BLaER1 (cell line): Measurements from ENCODE around the gene WT1.

Experiments used
- H3K27ac ChIP-seq: shearing (Covaris generic); formaldehyde crosslinking; 2 replicates; pipeline ENCODE4 v1.8.1; 2022
- H3K27me3 ChIP-seq: shearing (Covaris generic); formaldehyde crosslinking; 2 replicates; pipeline ENCODE4 v1.8.1; 2022
- H3K36me3 ChIP-seq: shearing (Covaris generic); formaldehyde crosslinking; 2 replicates; pipeline ENCODE4 v1.8.1; 2022
- H3K4me1 ChIP-seq: shearing (Covaris generic); formaldehyde crosslinking; 2 replicates; pipeline ENCODE4 v1.8.1; 2022
- H3K4me2 ChIP-seq: shearing (Covaris generic); formaldehyde crosslinking; 2 replicates; pipeline ENCODE4 v1.8.1; 2022
- H3K4me3 ChIP-seq: shearing (Covaris generic); formaldehyde crosslinking; 2 replicates; pipeline ENCODE4 v1.8.1; 2022
- H3K9ac ChIP-seq: shearing (Covaris generic); formaldehyde crosslinking; 2 replicates; pipeline ENCODE4 v1.8.1; 2022
- H3K9me3 ChIP-seq: shearing (Covaris generic); formaldehyde crosslinking; 2 replicates; pipeline ENCODE4 v1.8.1; 2022
- H4K20me1 ChIP-seq: shearing (Covaris generic); formaldehyde crosslinking; 2 replicates; pipeline ENCODE4 v1.8.1; 2022
- Cebpa-rat ChIP-seq: shearing (Covaris generic); IDR thresholded peaks from 2 replicates; pipeline ENCODE4 v1.8.1; 2022

The WT1 gene

DNA sequence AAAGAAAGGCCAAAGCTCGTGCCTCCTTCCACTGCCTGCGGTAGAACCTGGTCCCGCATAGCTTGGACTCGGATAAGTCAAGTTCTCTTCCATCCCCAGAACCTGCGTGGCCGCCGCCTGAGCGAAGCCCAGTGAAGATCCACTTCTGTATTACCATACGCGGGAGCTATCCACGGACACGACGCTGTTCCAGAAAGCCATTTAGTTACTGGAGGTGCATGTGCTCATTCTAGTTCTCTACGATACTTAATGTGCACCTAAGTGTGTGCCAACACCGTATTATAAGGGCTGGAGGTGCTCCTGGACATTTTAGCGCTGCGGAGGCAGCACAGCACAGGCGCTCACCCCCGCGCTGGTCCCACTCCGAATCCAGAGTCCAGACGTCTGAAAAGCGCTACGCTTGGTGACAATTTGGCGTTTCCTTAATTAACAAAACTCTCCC lies 1.4 kb downstream of the WT1 start:
- peaks cover 100% of the 10 kb centered on the region for H3K27me3 ChIP-seq
- peaks cover 7% of the 10 kb centered on the region; the same call in 1 of the 2 replicates for H3K36me3 ChIP-seq
- peaks cover 50% of the 10 kb centered on the region for H3K4me1 ChIP-seq
- peaks cover 64% of the 10 kb centered on the region for H4K20me1 ChIP-seq
- peak overlapping the region; percentile 53; the same call in 1 of the 2 replicates for H3K4me3 ChIP-seq
- no peak for TF ChIP-seq Cebpa-rat
- H3K4me2 ChIP-seq: peak overlapping the region; percentile 65; the same call in 1 of the 2 replicates
- no peak overlapping the region for H3K9ac ChIP-seq
- H3K27ac ChIP-seq: no peak overlapping the region
- H3K9me3 ChIP-seq: peaks cover 57% of the 10 kb centered on the region

DNA sequence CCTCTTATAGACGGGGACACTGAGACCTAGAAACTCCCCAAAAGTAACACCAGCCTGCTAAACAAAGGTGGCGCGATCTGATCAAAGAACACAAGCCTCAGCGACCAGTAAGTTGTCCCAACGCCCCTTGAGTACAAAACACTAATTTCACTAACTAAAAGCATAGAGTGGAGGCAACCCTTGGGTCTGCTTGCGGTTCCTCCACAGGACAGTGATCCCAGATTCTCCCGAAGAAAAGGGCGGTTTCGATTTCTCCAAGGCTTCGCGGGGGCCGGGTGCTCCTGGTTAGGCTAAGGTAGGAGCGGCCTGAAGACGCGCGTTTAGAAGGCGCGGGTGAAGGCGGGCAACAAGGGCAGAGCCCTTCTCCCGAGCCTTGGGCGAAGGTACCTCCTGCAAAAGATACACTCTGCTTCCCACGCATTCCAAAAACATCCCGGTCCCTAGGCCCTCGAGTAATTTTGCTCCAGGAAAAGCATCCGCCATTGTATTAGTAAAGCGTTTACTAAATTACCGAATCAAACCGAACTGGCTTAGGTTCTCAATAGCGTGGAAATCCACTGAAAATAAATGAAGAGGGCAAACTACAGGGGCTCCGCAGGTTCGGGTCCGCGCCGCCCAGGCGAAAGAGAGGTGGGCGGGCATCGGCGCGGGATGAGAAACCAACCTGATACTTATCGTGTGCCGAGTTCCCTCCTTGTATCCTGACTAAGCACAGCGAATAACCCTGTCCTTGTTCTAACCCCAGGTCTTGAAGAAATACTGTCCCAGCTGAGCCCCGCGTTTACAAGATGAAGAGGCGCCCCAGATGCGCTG lies 2.0 kb downstream of the WT1 start:
- no peak overlapping the region for H3K9ac ChIP-seq
- H3K4me2 ChIP-seq: no peak overlapping the region
- peaks cover 100% of the 10 kb centered on the region for H3K27me3 ChIP-seq

DNA sequence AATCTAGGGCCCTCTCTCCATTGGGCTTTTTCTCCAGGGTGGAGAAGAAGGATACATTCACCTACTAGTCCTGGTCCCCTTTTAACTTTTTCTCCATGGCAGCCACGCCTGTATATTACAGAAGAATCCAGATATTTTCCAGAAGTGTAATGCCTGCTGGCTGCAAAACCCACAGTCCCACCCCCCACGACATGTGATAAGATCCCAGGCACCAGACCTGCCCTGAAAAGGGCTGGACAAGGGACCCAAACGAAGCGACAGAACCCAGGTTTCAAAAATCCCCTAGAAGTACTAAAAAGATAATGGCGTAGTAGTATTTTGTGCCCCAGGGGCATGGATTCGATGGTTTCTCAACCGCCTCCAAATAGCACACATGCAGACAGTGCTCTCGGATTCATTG lies 2.8 kb downstream of the WT1 start:
- Histone ChIP-seq H3K36me3 (peaks cover 7% of the 10 kb centered on the region; the same call in 1 of the 2 replicates), H3K4me2 (no peak overlapping the region), H3K9me3 (peaks cover 60% of the 10 kb centered on the region), H3K4me3 (no peak overlapping the region; the same call in 1 of the 2 replicates), H3K9ac (no peak overlapping the region), H4K20me1 (peaks cover 50% of the 10 kb centered on the region), H3K27me3 (peaks cover 100% of the 10 kb centered on the region), H3K4me1 (peaks cover 48% of the 10 kb centered on the region), H3K27ac (no peak overlapping the region)
- TF ChIP-seq Cebpa-rat: no peak

More for the DNA sequence above, 2.0 kb downstream of the WT1 start:
- no peak overlapping the region for H3K27ac ChIP-seq
- peaks cover 60% of the 10 kb centered on the region for H3K9me3 ChIP-seq
- H3K4me1 ChIP-seq: peaks cover 49% of the 10 kb centered on the region
- peaks cover 7% of the 10 kb centered on the region; the same call in 1 of the 2 replicates for H3K36me3 ChIP-seq
- H4K20me1 ChIP-seq: peaks cover 57% of the 10 kb centered on the region
- no peak overlapping the region; the same call in 1 of the 2 replicates for H3K4me3 ChIP-seq
- no peak for TF ChIP-seq Cebpa-rat

DNA sequence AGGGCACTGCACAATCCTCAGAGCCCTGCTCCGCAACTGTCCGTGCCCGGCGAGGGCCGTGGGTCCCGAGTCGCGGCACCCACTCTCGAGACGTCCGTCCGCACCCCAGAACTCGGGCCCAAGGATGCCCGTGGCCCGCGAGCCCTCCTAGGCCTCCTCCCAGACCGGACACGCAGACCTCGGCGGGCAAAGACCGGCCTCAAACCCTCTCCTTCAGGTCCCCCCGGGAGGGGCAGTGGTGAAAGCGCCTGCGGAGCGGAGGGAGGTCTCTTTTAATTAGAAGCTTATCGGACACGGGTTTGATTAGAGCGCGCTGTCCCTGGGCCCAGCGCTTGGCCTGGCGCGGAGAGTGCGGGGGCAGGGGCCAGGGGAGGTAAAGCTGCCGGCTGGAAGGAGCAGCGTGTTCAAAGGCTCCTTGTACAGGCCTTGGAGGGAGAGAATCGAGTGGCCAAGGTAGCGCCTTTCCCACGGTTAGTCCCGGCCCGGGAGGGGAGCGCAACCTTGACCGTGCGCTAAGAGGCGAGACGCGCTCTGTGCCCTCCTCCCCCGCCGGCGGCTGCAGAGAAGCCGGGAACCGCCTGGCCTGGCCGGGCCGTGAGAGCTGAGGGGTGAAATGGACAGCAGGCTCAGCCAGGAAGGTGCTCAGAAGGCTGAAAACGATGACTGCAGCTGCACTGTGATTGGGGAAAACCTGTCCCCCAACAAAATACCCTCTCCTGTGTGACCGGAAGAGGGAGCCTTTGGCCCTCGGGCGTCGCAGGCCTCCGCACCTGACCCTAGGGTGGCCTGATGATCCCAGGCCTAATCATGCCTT lies 4.6 kb downstream of the WT1 start:
- Histone ChIP-seq H3K36me3 (peaks cover 7% of the 10 kb centered on the region; the same call in 1 of the 2 replicates), H3K27me3 (peaks cover 100% of the 10 kb centered on the region), H4K20me1 (peaks cover 32% of the 10 kb centered on the region), H3K4me3 (0 out of 2 replicates have a peak overlapping the region, but pooled peaks have one; percentile 3), H3K9ac (no peak overlapping the region), H3K4me1 (peaks cover 50% of the 10 kb centered on the region), H3K27ac (no peak overlapping the region), H3K9me3 (peaks cover 76% of the 10 kb centered on the region), H3K4me2 (no peak overlapping the region)
- TF ChIP-seq Cebpa-rat: no peak

DNA sequence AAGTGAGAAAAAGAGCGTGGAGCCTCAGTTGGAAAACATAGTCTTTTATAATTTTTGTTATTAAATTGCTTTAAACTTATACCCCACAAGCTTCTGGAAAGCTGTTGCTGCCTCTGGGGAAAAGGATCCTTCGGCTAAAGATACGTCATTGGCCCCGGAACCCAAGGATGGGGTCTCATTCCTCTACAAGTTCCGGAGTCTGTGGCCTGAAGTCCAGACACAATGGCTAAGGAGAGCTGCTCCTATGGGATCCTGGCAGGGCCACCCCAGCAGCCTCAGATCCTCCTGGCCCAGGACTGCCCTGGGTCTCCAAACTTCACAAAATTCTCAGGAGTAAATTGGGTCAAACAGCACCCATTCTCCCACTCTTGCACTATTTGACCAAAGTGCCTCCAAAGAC lies 5.9 kb downstream of the WT1 start:
- Histone ChIP-seq H3K4me2 (no peak overlapping the region), H4K20me1 (peaks cover 23% of the 10 kb centered on the region)

DNA sequence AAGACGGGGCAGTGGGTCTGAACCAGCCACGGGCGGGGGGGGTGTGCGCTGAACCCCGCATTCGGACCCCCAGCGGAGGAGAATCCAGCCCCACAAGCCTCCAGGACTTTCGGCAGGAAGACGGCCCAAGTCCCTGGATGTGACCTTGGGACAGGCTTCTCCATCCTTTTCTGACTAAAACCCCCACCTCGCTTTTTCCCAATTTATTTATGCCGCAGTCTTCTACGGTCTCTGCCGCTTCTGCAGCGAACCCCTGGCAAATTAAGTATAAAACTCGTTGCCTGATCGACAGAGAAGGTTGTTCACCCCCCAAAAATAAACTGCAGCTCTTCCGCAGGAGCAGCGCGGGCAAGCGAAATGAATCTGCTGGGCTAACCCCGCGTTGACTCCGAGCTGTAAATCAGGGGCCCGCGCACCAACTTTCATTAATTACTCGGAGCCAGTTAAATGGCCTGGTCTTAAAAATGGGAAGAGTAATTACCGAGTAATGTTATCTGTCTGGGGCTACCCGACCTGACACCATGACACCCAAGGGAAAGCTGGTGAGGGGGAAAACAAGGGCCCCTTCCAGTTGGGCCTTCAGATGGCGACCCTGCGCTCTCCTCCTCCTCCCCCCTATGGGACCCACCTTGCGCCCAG lies 6.6 kb downstream of the WT1 start:
- TF ChIP-seq Cebpa-rat: no peak
- no peak overlapping the region for H3K9ac ChIP-seq
- H4K20me1 ChIP-seq: peaks cover 16% of the 10 kb centered on the region; the same call in 1 of the 2 replicates
- peaks cover 93% of the 10 kb centered on the region for H3K27me3 ChIP-seq
- H3K36me3 ChIP-seq: peaks cover 7% of the 10 kb centered on the region; the same call in 1 of the 2 replicates
- H3K4me2 ChIP-seq: 0 out of 2 replicates have a peak overlapping the region, but pooled peaks have one; percentile 4
- H3K9me3 ChIP-seq: peaks cover 66% of the 10 kb centered on the region
- H3K27ac ChIP-seq: no peak overlapping the region
- H3K4me3 ChIP-seq: no peak overlapping the region
- H3K4me1 ChIP-seq: peaks cover 50% of the 10 kb centered on the region

More for the DNA sequence above, 5.9 kb downstream of the WT1 start:
- TF ChIP-seq Cebpa-rat: no peak
- Histone ChIP-seq H3K27ac (no peak overlapping the region), H3K9ac (no peak overlapping the region), H3K36me3 (peaks cover 7% of the 10 kb centered on the region; the same call in 1 of the 2 replicates), H3K4me1 (peaks cover 49% of the 10 kb centered on the region), H3K9me3 (peaks cover 73% of the 10 kb centered on the region), H3K4me3 (no peak overlapping the region), H3K27me3 (peaks cover 100% of the 10 kb centered on the region)

DNA sequence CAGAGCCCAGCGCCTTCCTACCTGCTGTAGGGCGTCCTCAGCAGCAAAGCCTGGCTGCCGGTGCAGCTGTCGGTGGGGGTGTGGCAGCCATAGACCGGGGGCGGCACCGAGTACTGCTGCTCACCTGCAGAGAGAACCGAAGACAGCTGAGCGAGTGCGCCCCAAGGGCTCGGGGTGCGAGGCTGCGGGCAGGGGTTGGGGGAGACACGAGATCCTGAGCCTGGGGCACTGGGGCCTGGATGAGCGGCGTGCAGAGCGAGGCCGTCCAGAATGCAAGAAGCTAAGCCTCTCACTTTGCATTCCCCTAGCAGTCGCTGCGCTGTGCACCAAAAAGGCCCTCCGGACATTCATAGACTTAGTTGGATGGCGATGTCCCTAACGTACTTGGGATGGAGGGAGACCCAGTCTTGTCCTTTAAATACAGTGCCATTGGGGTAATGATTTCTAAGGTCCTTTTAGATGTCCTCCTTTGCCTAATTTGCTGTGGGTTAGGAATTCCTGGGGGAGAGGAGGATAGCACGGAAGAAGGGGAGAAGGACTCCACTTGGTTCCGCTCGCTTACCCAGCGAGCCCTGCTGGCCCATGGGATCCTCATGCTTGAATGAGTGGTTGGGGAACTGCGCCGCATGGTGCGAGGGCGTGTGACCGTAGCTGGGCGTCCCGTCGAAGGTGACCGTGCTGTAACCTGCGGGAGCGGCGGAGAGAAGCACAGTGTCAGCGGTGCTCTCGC lies 7.2 kb downstream of the WT1 start:
- no peak for TF ChIP-seq Cebpa-rat
- Histone ChIP-seq H3K4me1 (peaks cover 57% of the 10 kb centered on the region), H3K36me3 (peaks cover 7% of the 10 kb centered on the region; the same call in 1 of the 2 replicates), H3K27me3 (peaks cover 86% of the 10 kb centered on the region), H4K20me1 (peaks cover 10% of the 10 kb centered on the region; the same call in 1 of the 2 replicates), H3K9me3 (peaks cover 59% of the 10 kb centered on the region), H3K4me3 (0 out of 2 replicates have a peak overlapping the region, but pooled peaks have one; percentile 3), H3K9ac (no peak overlapping the region), H3K27ac (no peak overlapping the region), H3K4me2 (0 out of 2 replicates have a peak overlapping the region, but pooled peaks have one; percentile 4)

DNA sequence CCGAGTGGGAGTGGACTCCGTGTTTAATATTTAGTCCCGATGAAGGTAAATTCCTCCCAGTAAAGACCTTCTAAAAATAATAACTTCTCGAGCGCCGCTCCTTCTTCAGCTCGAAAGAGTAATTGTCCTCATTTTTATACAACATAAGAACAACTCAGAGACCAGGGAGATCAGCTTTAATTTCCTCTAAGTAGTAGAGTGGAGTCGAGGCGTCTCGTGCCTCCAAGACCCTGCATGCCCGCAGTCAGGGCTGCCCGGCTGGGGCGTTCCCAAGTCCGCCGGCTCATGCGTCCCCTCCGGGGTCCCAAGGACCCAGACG lies 7.8 kb downstream of the WT1 start:
- no peak for TF ChIP-seq Cebpa-rat
- Histone ChIP-seq H4K20me1 (peaks cover 9% of the 10 kb centered on the region; the same call in 1 of the 2 replicates), H3K9me3 (peaks cover 54% of the 10 kb centered on the region), H3K27ac (no peak overlapping the region), H3K27me3 (peaks cover 81% of the 10 kb centered on the region), H3K4me3 (peak overlapping the region; percentile 3; the same call in 1 of the 2 replicates), H3K36me3 (peaks cover 7% of the 10 kb centered on the region; the same call in 1 of the 2 replicates), H3K9ac (no peak overlapping the region), H3K4me1 (peaks cover 62% of the 10 kb centered on the region), H3K4me2 (no peak overlapping the region)
